H1 (cell line): ENCODE measurements around the gene PDE8B. TPM values are rescaled to one million over a fixed set of nuclear protein-coding genes. Genes with fewer than 3 reads are reported as not detected.

Source experiments
- CTCF ChIA-PET: fragments of 300-600 bp; sonication (Branson Sonifier 250); formaldehyde crosslinking; loops from one replicate; lab custom pipeline; 2021; ENCODE audit not compliant: partially characterized antibody; lab: Charles Lee
- POLR2A ChIA-PET: fragments of 300-600 bp; sonication (Branson Sonifier 250); formaldehyde crosslinking; loops from one replicate; lab custom pipeline; 2021; ENCODE audit warnings: inconsistent platforms; ENCODE audit not compliant: partially characterized antibody; lab: Charles Lee
- DNase-seq, 2 experiments: peaks; one replicate each; pipeline versions ENCODE4 v3.0.0 to v3.0.0-alpha.2; 2010 to 2022; ENCODE audit warnings: low spot score in 2 of 2, low read depth in 1 of 2, mixed read lengths in 1 of 2
- FAIRE-seq: peaks from 2 replicates; lab custom pipeline; 2011; peaks lifted over from hg19 to GRCh38; lab: Jason Lieb, UNC
- H2AFZ ChIP-seq: 2 replicates; pipeline ENCODE4 v1.8.1; 2012; ENCODE audit warnings: low read length, inconsistent platforms
- H2AK5ac ChIP-seq: 2 replicates; pipeline ENCODE4 v1.6.1; 2013; ENCODE audit warnings: low read depth, low read length
- H2BK120ac ChIP-seq: replicated peaks from 2 replicates; pipeline ENCODE3; 2013; ENCODE audit warnings: low read depth, low read length, inconsistent platforms
- H2BK12ac ChIP-seq: 2 replicates; pipeline ENCODE4 v1.6.1; 2013; ENCODE audit warnings: low read depth, low read length
- H2BK15ac ChIP-seq: 2 replicates; pipeline ENCODE4 v1.6.1; 2013; ENCODE audit warnings: low read length
- H2BK20ac ChIP-seq: 2 replicates; pipeline ENCODE4 v1.6.1; 2013; ENCODE audit warnings: low read length
- H2BK5ac ChIP-seq: 2 replicates; pipeline ENCODE4 v1.6.1; 2013; ENCODE audit warnings: low read depth, low read length
- H3K14ac ChIP-seq: 2 replicates; pipeline ENCODE4 v1.6.1; 2013; ENCODE audit warnings: inconsistent platforms; ENCODE audit not compliant: insufficient read length
- H3K18ac ChIP-seq: 2 replicates; pipeline ENCODE4 v1.6.1; 2013; ENCODE audit warnings: low read length; ENCODE audit errors: extremely low read depth
- H3K23ac ChIP-seq: 2 replicates; pipeline ENCODE4 v1.6.1; 2013; ENCODE audit warnings: inconsistent platforms; ENCODE audit not compliant: insufficient read length
- H3K23me2 ChIP-seq: 2 replicates; pipeline ENCODE4 v1.6.1; 2013; ENCODE audit warnings: low read depth, low read length
- H3K27ac ChIP-seq: 2 replicates; pipeline ENCODE4 v1.6.1; 2011; ENCODE audit warnings: low read depth, low read length, inconsistent platforms
- H3K27me3 ChIP-seq, 4 experiments: replicated peaks in 1 of 4; 1 replicate in 1 of 4; 2 replicates in 3 of 4; pipeline versions ENCODE4 v1.6.1 to v1.8.1; 2011 to 2013; ENCODE audit warnings: low read length in 3 of 4, mild to moderate bottlenecking in 3 of 4, inconsistent platforms in 2 of 4, mixed read lengths in 2 of 4, moderate library complexity in 1 of 4; ENCODE audit not compliant: control insufficient read depth in 3 of 4, insufficient read depth in 3 of 4; ENCODE audit errors: extremely low read depth in 1 of 4
- H3K36me3 ChIP-seq, 4 experiments: 2 replicates each; pipeline versions ENCODE4 v1.6.1 to v1.8.1; 2011 to 2013; ENCODE audit warnings: mild to moderate bottlenecking in 4 of 4, low read length in 3 of 4, moderate library complexity in 2 of 4, control low read depth in 1 of 4, inconsistent platforms in 1 of 4; ENCODE audit not compliant: insufficient read depth in 4 of 4, control insufficient read depth in 2 of 4
- H3K4ac ChIP-seq: replicated peaks from 2 replicates; pipeline ENCODE3; 2013; ENCODE audit warnings: low read length, low read depth, mixed read lengths, inconsistent platforms; ENCODE audit not compliant: insufficient read length
- H3K4me1 ChIP-seq, 4 experiments: replicated peaks in 1 of 4; 1 replicate in 1 of 4; 2 replicates in 3 of 4; pipeline versions ENCODE4 v1.6.1 to v1.8.1; 2011 to 2013; ENCODE audit warnings: low read length in 3 of 4, inconsistent platforms in 2 of 4, mixed read lengths in 1 of 4; ENCODE audit not compliant: insufficient read depth in 4 of 4, control insufficient read depth in 3 of 4
- H3K4me2 ChIP-seq, 2 experiments: 2 replicates each; pipeline versions ENCODE4 v1.6.1 to v1.8.1; 2011 to 2013; ENCODE audit warnings: low read depth in 2 of 2, low read length in 2 of 2, control low read depth in 1 of 2, inconsistent platforms in 1 of 2, mild to moderate bottlenecking in 1 of 2; ENCODE audit not compliant: insufficient read depth in 1 of 2
- H3K4me3 ChIP-seq, 4 experiments: fragments of 200-600, 300-600 bp in 1 of 4; sonication (generic), shearing (Covaris generic), sonication (Bioruptor Twin) in 1 of 4; 2 replicates each; pipeline versions ENCODE4 v1.5.1 to v1.8.1; 2011 to 2016; ENCODE audit warnings: low read length in 4 of 4, low read depth in 3 of 4, control low read depth in 2 of 4, inconsistent platforms in 2 of 4, mild to moderate bottlenecking in 2 of 4, mixed read lengths in 1 of 4, moderate library complexity in 1 of 4; ENCODE audit not compliant: insufficient read depth in 2 of 4; ENCODE audit errors: extremely low read depth in 1 of 4
- H3K56ac ChIP-seq: replicated peaks from 2 replicates; pipeline ENCODE3; 2013; ENCODE audit warnings: low read depth, mild to moderate bottlenecking, mixed read lengths, low read length, inconsistent platforms; ENCODE audit not compliant: insufficient read length
- H3K79me1 ChIP-seq: 2 replicates; pipeline ENCODE4 v1.6.1; 2013; ENCODE audit warnings: low read depth, low read length, control low read depth
- H3K79me2 ChIP-seq, 2 experiments: 2 replicates each; pipeline versions ENCODE4 v1.6.1 to v1.8.1; 2012 to 2013; ENCODE audit warnings: low read length in 2 of 2, mild to moderate bottlenecking in 2 of 2, inconsistent platforms in 1 of 2; ENCODE audit not compliant: insufficient read depth in 2 of 2, control insufficient read depth in 1 of 2
- H3K9ac ChIP-seq, 4 experiments: replicated peaks in 1 of 4; 1 replicate in 1 of 4; 2 replicates in 3 of 4; pipeline versions ENCODE4 v1.6.1 to v1.8.1; 2011 to 2013; ENCODE audit warnings: low read depth in 3 of 4, low read length in 3 of 4, control low read depth in 2 of 4, mild to moderate bottlenecking in 2 of 4, moderate library complexity in 2 of 4, inconsistent platforms in 1 of 4; ENCODE audit errors: extremely low read depth in 1 of 4
- H3K9me3 ChIP-seq, 2 experiments: 2 replicates each; pipeline versions ENCODE4 v1.6.1 to v1.8.1; 2012 to 2013; ENCODE audit warnings: mild to moderate bottlenecking in 2 of 2, moderate library complexity in 2 of 2, control low read depth in 1 of 2, inconsistent platforms in 1 of 2, low read depth in 1 of 2, low read length in 1 of 2, mixed read lengths in 1 of 2; ENCODE audit not compliant: insufficient read depth in 2 of 2
- H4K20me1 ChIP-seq, 2 experiments: replicated peaks in 1 of 2; 2 replicates each; pipeline versions ENCODE3 to v1.8.1; 2011 to 2013; ENCODE audit warnings: inconsistent platforms in 2 of 2, low read length in 2 of 2, mild to moderate bottlenecking in 1 of 2; ENCODE audit not compliant: insufficient read depth in 2 of 2, control insufficient read depth in 1 of 2
- H4K5ac ChIP-seq: 2 replicates; pipeline ENCODE4 v1.6.1; 2013; ENCODE audit warnings: low read length, low read depth, mixed read lengths, inconsistent platforms; ENCODE audit not compliant: insufficient read length
- H4K8ac ChIP-seq: 2 replicates; pipeline ENCODE4 v1.8.0; 2013; ENCODE audit warnings: mild to moderate bottlenecking, moderate library complexity, low read length, inconsistent platforms; ENCODE audit not compliant: insufficient read depth; ENCODE audit errors: extremely low read depth
- H4K91ac ChIP-seq: replicated peaks from 2 replicates; pipeline ENCODE3; 2013; ENCODE audit warnings: low read length, mixed read lengths, inconsistent platforms; ENCODE audit not compliant: insufficient read length
- ATF2 ChIP-seq: IDR thresholded peaks from 2 replicates; pipeline ENCODE4 v1.6.1; 2012; ENCODE audit warnings: low read length, inconsistent platforms
- CREB1 ChIP-seq: IDR thresholded peaks from 2 replicates; pipeline ENCODE4 v1.6.1; 2012; ENCODE audit warnings: inconsistent platforms
- CTCF ChIP-seq, 3 experiments: IDR thresholded peaks; 1 replicate in 2 of 3; 2 replicates in 1 of 3; pipeline versions ENCODE4 v1.5.1 to v1.6.1; 2011; ENCODE audit warnings: low read length in 3 of 3, mild to moderate bottlenecking in 3 of 3, inconsistent platforms in 2 of 3, low read depth in 1 of 3, moderate library complexity in 1 of 3; ENCODE audit not compliant: insufficient read depth in 1 of 3; ENCODE audit errors: control extremely low read depth in 1 of 3
- EP300 ChIP-seq, 2 experiments: IDR thresholded peaks; 1 replicate in 1 of 2; 2 replicates in 1 of 2; pipeline ENCODE4 v1.6.1; 2011 to 2012; ENCODE audit warnings: low read depth in 2 of 2, low read length in 2 of 2, mild to moderate bottlenecking in 2 of 2, borderline replicate concordance in 1 of 2, inconsistent platforms in 1 of 2, moderate library complexity in 1 of 2
- SIX5 ChIP-seq: IDR thresholded peaks from 2 replicates; pipeline ENCODE4 v1.6.1; 2011; ENCODE audit warnings: mild to moderate bottlenecking, low read depth, low read length
- WGBS, 2 experiments: shearing (Covaris generic) in 1 of 2; methylation state at CpG; one replicate each; pipeline versions ENCODE4 v1.1.6 to v1.1.7; 2013 to 2015; ENCODE audit warnings: low lambda C conversion rate in 2 of 2, mixed read lengths in 2 of 2, inconsistent platforms in 1 of 2, low coverage in 1 of 2, missing lambda C conversion rate in 1 of 2; ENCODE audit not compliant: insufficient replicate concordance in 2 of 2, insufficient coverage in 1 of 2, insufficient read length in 1 of 2; ENCODE audit errors: extremely low coverage in 1 of 2, missing lambda C conversion rate in 1 of 2; 5-methylcytosine and 5-hydroxymethylcytosine counted together
- polyA plus RNA-seq, 7 experiments: library from polyadenylated mRNA; depleted of rRNA in 3 of 7; stranded (reverse) in 5 of 7; unstranded in 2 of 7; fragments of >200 nt in 5 of 7; fragments of 200-250 nt in 2 of 7; gene quantifications; 1 replicate in 5 of 7; 2 replicates in 1 of 7; 4 replicates in 1 of 7; pipeline versions ENCODE4 v1.2.1 to v1.2.3, GENCODE V29; 2011 to 2013; ENCODE audit warnings: missing spikeins in 2 of 7, mixed read lengths in 2 of 7
- total RNA-seq: library from RNA; stranded (reverse); fragmentation: NEBNext Ultra II Directional; extraction: Animal tissue kit (Norgen Biotek cat#: 25700); gene quantifications from 2 replicates; pipeline ENCODE4 v1.2.1, GENCODE V29; 2021

The PDE8B gene
- total and polyA plus RNA-seq, 2 of the 8 experiments (the other 6 are each of a cell fraction or from before 2014, with no cell fraction given), result 0.32 to 1.1 TPM

GRCh38 chr5:77258652-77259051 is 48.2 kb downstream of the PDE8B start:
- no peak overlapping the region for H3K27ac ChIP-seq
- H4K5ac ChIP-seq, result no peak overlapping the region
- no peak overlapping the region for H2BK12ac ChIP-seq
- H2AFZ ChIP-seq, result no peak overlapping the region
- no peaks in the 10 kb centered on the region for H3K36me3 ChIP-seq
- no peak overlapping the region for H3K4me3 ChIP-seq
- H2BK120ac ChIP-seq, result no peak overlapping the region
- TF ChIP-seq CREB1, result no peak
- no peak for TF ChIP-seq CTCF (IDR thresholded peaks at IDR 0.05; ENCODE audit: control extremely low read depth in 1 of 3, insufficient read depth in 1 of 3, low read depth in 1 of 3, low read length in 3 of 3)
- TF ChIP-seq ATF2, result no peak
- no peak for TF ChIP-seq EP300 (IDR thresholded peaks at IDR 0.05; ENCODE audit: borderline replicate concordance in 1 of 2, low read depth in 2 of 2, low read length in 2 of 2)
- no peak for TF ChIP-seq SIX5
- no peaks in the 10 kb centered on the region; the same call in 1 of the 2 replicates for H3K79me1 ChIP-seq
- H3K14ac ChIP-seq, result no peak overlapping the region
- FAIRE-seq (no peak), DNase-seq (no peak)
- H3K27me3 ChIP-seq, result no peaks in the 10 kb centered on the region; a peak in 1 of 7 replicates
- H2AK5ac ChIP-seq, result no peak overlapping the region
- H3K23ac ChIP-seq, result no peak overlapping the region
- H2BK20ac ChIP-seq, result no peak overlapping the region
- H3K9me3 ChIP-seq, result no peaks in the 10 kb centered on the region
- no peak overlapping the region for H4K8ac ChIP-seq
- no peak overlapping the region for H2BK15ac ChIP-seq
- POLR2A ChIA-PET, result no interaction called here
- H3K79me2 ChIP-seq, result no peaks in the 10 kb centered on the region
- 86% methylated on average over 1 of the region's 1 CpG; no CpG with 5 or more reads in 1 of the 2 experiments for WGBS, 2 experiments
- H3K4ac ChIP-seq, result no peak overlapping the region
- H3K4me2 ChIP-seq, result no peak overlapping the region
- no peak overlapping the region for H3K18ac ChIP-seq
- no peak overlapping the region for H4K91ac ChIP-seq
- H3K9ac ChIP-seq, result no peak overlapping the region
- no peaks in the 10 kb centered on the region for H3K23me2 ChIP-seq
- H3K4me1 ChIP-seq, result peaks cover 0 to 2% (median 0%) of the 10 kb centered on the region in 4 experiments; a peak in 1 of 7 replicates
- CTCF ChIA-PET, result interaction anchor here (0.8 to 1.4 kb wide), 4 partner anchors 9 to 92 kb away, joined by 3 read pairs; no protein-coding TSS in a partner anchor
- no peak overlapping the region for H2BK5ac ChIP-seq
- no peak overlapping the region for H3K56ac ChIP-seq
- no peaks in the 10 kb centered on the region for H4K20me1 ChIP-seq
